ENCODE data around the gene DEFB127. TPM values are rescaled to one million over a fixed set of nuclear protein-coding genes. Genes with fewer than 3 reads are reported as not detected.

DEFB127 gene
- total and polyA plus RNA-seq, 2 of the 8 experiments (the other 6 are each of a cell fraction or from before 2014, with no cell fraction given) = not detected

- TF ChIP-seq RAD21 (IDR thresholded peaks at IDR 0.05 in 1 of 2, conservative IDR thresholded peaks at IDR 0.05 in 1 of 2; ENCODE audit: low read depth in 2 of 2, low read length in 2 of 2) = no peak
Measured at GRCh38 chr20:189611-190010, 32.4 kb downstream of the DEFB127 start, which contains the start of gene DEFB128 (continued).
